IMR-90 (cell line): ENCODE data around the gene CHSY3.

Source experiments
- CTCF ChIP-seq: conservative IDR thresholded peaks from 2 replicates; pipeline ENCODE4 v1.5.1; 2012; ENCODE audit warnings: mild to moderate bottlenecking, low read depth, low read length, improper control_type of control experiment
- POLR2A ChIP-seq: IDR thresholded peaks from 2 replicates; pipeline ENCODE4 v1.6.1; 2012; ENCODE audit warnings: mild to moderate bottlenecking, low read depth, low read length

GRCh38 chr5:130102960-130103359 is 198.7 kb downstream of the CHSY3 start:
- no peak for TF ChIP-seq POLR2A
- TF ChIP-seq CTCF: no peak
